Neural cell (in vitro differentiated cells): ENCODE data around the gene SLC13A1. TPM values are rescaled to one million over a fixed set of nuclear protein-coding genes. Genes with fewer than 3 reads are reported as not detected.

Source experiments
- H2AFZ ChIP-seq: fragments of 200-600, 300-800 bp; sonication (generic), shearing (Covaris generic); 2 replicates; pipeline ENCODE4 v1.6.0; 2014; ENCODE audit warnings: low read depth, mild to moderate bottlenecking, antibody characterized with exemption, low read length, moderate library complexity
- H3F3A ChIP-seq: fragments of 200-600 bp; shearing (Covaris generic); 2 replicates; pipeline ENCODE4 v1.6.1; 2016; ENCODE audit warnings: mild to moderate bottlenecking, moderate library complexity, mixed read lengths, antibody characterized with exemption, low read length; ENCODE audit not compliant: insufficient read depth, poor library complexity, severe bottlenecking
- H3K27ac ChIP-seq: fragments of 200-600, 300-800 bp; sonication (generic), shearing (Covaris generic); 2 replicates; pipeline ENCODE4 v1.5.1; 2014; ENCODE audit warnings: mild to moderate bottlenecking, low read length, moderate library complexity
- H3K27me3 ChIP-seq: fragments of 300-800, 200-600 bp; sonication (generic), shearing (Covaris generic); 2 replicates; pipeline ENCODE4 v1.6.0; 2014; ENCODE audit warnings: mild to moderate bottlenecking, low read depth, low read length, moderate library complexity; ENCODE audit not compliant: insufficient read depth
- H3K36me3 ChIP-seq: fragments of 300-800, 200-600 bp; sonication (generic), shearing (Covaris generic); 2 replicates; pipeline ENCODE4 v1.5.1; 2014; ENCODE audit warnings: mild to moderate bottlenecking, antibody characterized with exemption, low read length, moderate library complexity; ENCODE audit not compliant: insufficient read depth
- H3K4me2 ChIP-seq: fragments of 300-800, 200-600 bp; sonication (generic), shearing (Covaris generic); 2 replicates; pipeline ENCODE4 v1.6.0; 2014; ENCODE audit warnings: mild to moderate bottlenecking, low read length
- H3K4me3 ChIP-seq: fragments of 300-800, 200-600 bp; sonication (generic), shearing (Covaris generic); 2 replicates; pipeline ENCODE4 v1.5.1; 2014; ENCODE audit warnings: mild to moderate bottlenecking, low read length, moderate library complexity
- H3K79me2 ChIP-seq: fragments of 200-600 bp; shearing (Covaris generic); replicated peaks from 2 replicates; pipeline ENCODE4 v1.6.0; 2014; ENCODE audit warnings: mild to moderate bottlenecking, low read length, moderate library complexity; ENCODE audit not compliant: insufficient read depth
- H3K9ac ChIP-seq: fragments of 300-800, 200-600 bp; sonication (generic), shearing (Covaris generic); 2 replicates; pipeline ENCODE4 v1.6.1; 2016; ENCODE audit warnings: mild to moderate bottlenecking, low read length, mixed read lengths
- H3K9me2 ChIP-seq: fragments of 200-600 bp; shearing (Covaris generic); 2 replicates; pipeline ENCODE4 v1.6.1; 2016; ENCODE audit warnings: mild to moderate bottlenecking, low read length, mixed read lengths; ENCODE audit not compliant: insufficient read depth
- H3K9me3 ChIP-seq: fragments of 200-600, 300-800 bp; sonication (generic), shearing (Covaris generic); 2 replicates; pipeline ENCODE4 v1.6.1; 2016; ENCODE audit warnings: mild to moderate bottlenecking, mixed run types, low read length, moderate library complexity, mixed read lengths
- H4K20me1 ChIP-seq: fragments of 200-600 bp; shearing (Covaris generic); 2 replicates; pipeline ENCODE4 v1.6.1; 2016; ENCODE audit warnings: mild to moderate bottlenecking, mixed run types; ENCODE audit not compliant: insufficient read depth
- EP300 ChIP-seq: fragments of 450-650 bp; conservative IDR thresholded peaks from 2 replicates; pipeline ENCODE4 v1.6.1; 2014; ENCODE audit warnings: antibody characterized with exemption, mild to moderate bottlenecking, moderate library complexity; ENCODE audit not compliant: poor library complexity, severe bottlenecking
- EZH2 ChIP-seq: fragments of 200-600, 300-800 bp; shearing (Covaris generic), sonication (generic); IDR thresholded peaks from 2 replicates; pipeline ENCODE4 v1.6.1; 2014; ENCODE audit warnings: antibody characterized with exemption, low read length, borderline replicate concordance, mild to moderate bottlenecking; ENCODE audit not compliant: insufficient read depth, poor library complexity, severe bottlenecking
- MXI1 ChIP-seq: fragments of 450-650 bp; conservative IDR thresholded peaks from 2 replicates; pipeline ENCODE4 v1.6.1; 2014; ENCODE audit warnings: antibody characterized with exemption, mild to moderate bottlenecking; ENCODE audit not compliant: poor library complexity, severe bottlenecking
- POLR2AphosphoS5 ChIP-seq: IDR thresholded peaks from 2 replicates; pipeline ENCODE4 v1.6.1; 2012
- RAD21 ChIP-seq: fragments of 450-650 bp; conservative IDR thresholded peaks from 2 replicates; pipeline ENCODE4 v1.6.1; 2014; ENCODE audit warnings: antibody characterized with exemption, mild to moderate bottlenecking, moderate library complexity
- REST ChIP-seq: IDR thresholded peaks from 2 replicates; pipeline ENCODE4 v1.6.1; 2012; ENCODE audit warnings: borderline replicate concordance
- SMC3 ChIP-seq: fragments of 450-650 bp; conservative IDR thresholded peaks from 2 replicates; pipeline ENCODE4 v1.6.1; 2014; ENCODE audit warnings: antibody characterized with exemption, mild to moderate bottlenecking, moderate library complexity; ENCODE audit not compliant: poor library complexity
- TAF1 ChIP-seq: IDR thresholded peaks from 2 replicates; pipeline ENCODE4 v1.6.1; 2012; ENCODE audit warnings: low read depth
- polyA plus RNA-seq: library from polyadenylated mRNA; depleted of rRNA; stranded (reverse); fragments of >200 nt; gene quantifications from 2 replicates; pipeline ENCODE4 v1.2.3, GENCODE V29; 2014
- TF ChIP-seq, protein P1 (sequence below): fragments of 450-650 bp; IDR thresholded peaks from 2 replicates; pipeline ENCODE4 v1.5.1; 2014; ENCODE audit warnings: antibody characterized with exemption, mild to moderate bottlenecking, moderate library complexity; ENCODE audit not compliant: poor library complexity, severe bottlenecking

SLC13A1 gene
- polyA plus RNA-seq, 1 donor from 2014 or later = not detected

DNA sequence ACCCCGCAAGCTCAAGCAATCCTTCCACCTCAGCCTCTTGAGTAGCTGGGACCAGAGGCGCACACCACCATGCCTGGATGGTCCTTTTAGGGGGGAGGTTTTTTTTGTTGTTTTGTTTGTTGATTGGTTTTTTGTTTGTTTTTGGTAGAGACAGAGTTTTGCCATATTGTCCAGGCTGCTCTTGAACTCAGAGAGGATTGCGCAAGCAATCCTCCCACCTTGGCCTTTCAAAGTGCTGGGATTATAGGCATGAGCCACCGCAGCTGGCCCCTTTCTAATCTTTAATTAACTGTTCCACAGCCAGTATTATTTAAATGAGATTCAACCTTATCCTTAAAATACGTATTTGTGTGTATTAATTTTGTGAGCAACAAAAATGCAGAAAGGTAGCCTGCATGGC is 65.8 kb downstream of the SLC13A1 start:
- H3K79me2 ChIP-seq = no peaks in the 10 kb centered on the region
- H3K9ac ChIP-seq = no peak overlapping the region
- no peak for TF ChIP-seq EZH2
- TF ChIP-seq TAF1 = no peak
- no peak for TF ChIP-seq SMC3
- no peak for TF ChIP-seq REST
- TF ChIP-seq RAD21 = no peak
- TF ChIP-seq, protein P1, sequence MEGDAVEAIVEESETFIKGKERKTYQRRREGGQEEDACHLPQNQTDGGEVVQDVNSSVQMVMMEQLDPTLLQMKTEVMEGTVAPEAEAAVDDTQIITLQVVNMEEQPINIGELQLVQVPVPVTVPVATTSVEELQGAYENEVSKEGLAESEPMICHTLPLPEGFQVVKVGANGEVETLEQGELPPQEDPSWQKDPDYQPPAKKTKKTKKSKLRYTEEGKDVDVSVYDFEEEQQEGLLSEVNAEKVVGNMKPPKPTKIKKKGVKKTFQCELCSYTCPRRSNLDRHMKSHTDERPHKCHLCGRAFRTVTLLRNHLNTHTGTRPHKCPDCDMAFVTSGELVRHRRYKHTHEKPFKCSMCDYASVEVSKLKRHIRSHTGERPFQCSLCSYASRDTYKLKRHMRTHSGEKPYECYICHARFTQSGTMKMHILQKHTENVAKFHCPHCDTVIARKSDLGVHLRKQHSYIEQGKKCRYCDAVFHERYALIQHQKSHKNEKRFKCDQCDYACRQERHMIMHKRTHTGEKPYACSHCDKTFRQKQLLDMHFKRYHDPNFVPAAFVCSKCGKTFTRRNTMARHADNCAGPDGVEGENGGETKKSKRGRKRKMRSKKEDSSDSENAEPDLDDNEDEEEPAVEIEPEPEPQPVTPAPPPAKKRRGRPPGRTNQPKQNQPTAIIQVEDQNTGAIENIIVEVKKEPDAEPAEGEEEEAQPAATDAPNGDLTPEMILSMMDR = no peak
- TF ChIP-seq MXI1 = no peak
- no peak for TF ChIP-seq EP300
- TF ChIP-seq POLR2AphosphoS5 = no peak
- no peak overlapping the region for H3K27ac ChIP-seq
- no peaks in the 10 kb centered on the region for H4K20me1 ChIP-seq
- H3K36me3 ChIP-seq = no peaks in the 10 kb centered on the region
- no peaks in the 10 kb centered on the region for H3K9me2 ChIP-seq
- no peak overlapping the region for H3K4me2 ChIP-seq
- H3K27me3 ChIP-seq = no peaks in the 10 kb centered on the region
- H3K4me3 ChIP-seq = no peak overlapping the region
- peaks cover 3% of the 10 kb centered on the region for H3K9me3 ChIP-seq
- no peak overlapping the region for H2AFZ ChIP-seq
- H3F3A ChIP-seq = no peaks in the 10 kb centered on the region

DNA sequence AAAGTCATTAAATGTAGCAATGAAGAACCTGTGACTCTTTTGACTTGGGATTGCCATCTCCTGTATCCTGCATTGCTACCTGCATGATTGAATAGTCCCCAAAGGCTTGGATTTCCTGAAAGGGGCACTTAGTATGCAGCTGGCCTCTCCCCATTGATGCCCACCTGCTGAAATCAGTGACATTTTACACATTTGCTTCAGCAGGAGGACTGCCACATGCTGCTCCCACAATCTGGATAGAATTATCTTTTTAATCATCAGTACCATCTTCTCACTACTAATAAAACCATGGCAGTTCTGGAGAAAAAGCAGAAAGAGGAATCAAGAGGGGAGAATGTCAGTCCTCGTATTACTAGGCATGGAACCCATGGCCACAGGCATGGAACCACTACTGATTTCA is 67.8 kb downstream of the SLC13A1 start:
- no peak overlapping the region for H3K9ac ChIP-seq
- no peaks in the 10 kb centered on the region for H3K9me2 ChIP-seq
- H3F3A ChIP-seq = no peaks in the 10 kb centered on the region
- no peak overlapping the region for H3K4me3 ChIP-seq
- no peaks in the 10 kb centered on the region for H3K36me3 ChIP-seq
- TF ChIP-seq SMC3 = no peak
- no peak overlapping the region for H3K4me2 ChIP-seq
- H3K9me3 ChIP-seq = peaks cover under 1% of the 10 kb centered on the region
- no peaks in the 10 kb centered on the region for H3K27me3 ChIP-seq
- no peaks in the 10 kb centered on the region for H3K79me2 ChIP-seq
- H3K27ac ChIP-seq = no peak overlapping the region
- no peak overlapping the region for H2AFZ ChIP-seq
- no peaks in the 10 kb centered on the region for H4K20me1 ChIP-seq

DNA sequence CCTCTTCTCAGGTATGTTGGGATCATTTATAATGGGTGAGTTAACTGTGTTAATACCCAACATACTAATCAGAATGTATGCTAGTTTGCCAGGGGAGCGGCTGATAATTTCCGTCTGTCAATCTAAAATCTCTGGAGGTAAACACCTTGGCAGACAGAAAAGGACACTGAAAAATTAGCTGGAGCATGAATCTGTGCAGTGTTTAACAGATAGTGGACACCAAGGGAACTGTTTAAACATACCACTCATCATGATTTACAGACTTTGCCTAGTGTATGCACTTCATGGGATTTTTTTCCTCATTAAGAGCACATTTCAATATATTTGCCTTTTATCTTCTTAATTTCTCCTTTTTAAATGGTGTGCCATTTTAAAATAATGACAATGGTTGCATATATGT is 68.2 kb downstream of the SLC13A1 start:
- H3K9me3 ChIP-seq = no peaks in the 10 kb centered on the region
- H3K4me2 ChIP-seq = no peak overlapping the region
- H3F3A ChIP-seq = no peaks in the 10 kb centered on the region
- H3K36me3 ChIP-seq = no peaks in the 10 kb centered on the region
- no peak for TF ChIP-seq EZH2
- TF ChIP-seq EP300 = no peak
- no peak for TF ChIP-seq POLR2AphosphoS5
- TF ChIP-seq RAD21 = no peak
- TF ChIP-seq REST = no peak
- no peak for TF ChIP-seq TAF1
- no peak for TF ChIP-seq MXI1
- TF ChIP-seq, protein P1 = no peak
- TF ChIP-seq SMC3 = no peak
- no peaks in the 10 kb centered on the region for H3K9me2 ChIP-seq
- H3K79me2 ChIP-seq = no peaks in the 10 kb centered on the region
- no peak overlapping the region for H3K9ac ChIP-seq
- H3K27me3 ChIP-seq = no peaks in the 10 kb centered on the region
- no peaks in the 10 kb centered on the region for H4K20me1 ChIP-seq
- H3K4me3 ChIP-seq = no peak overlapping the region
- H3K27ac ChIP-seq = no peak overlapping the region
- no peak overlapping the region for H2AFZ ChIP-seq
